Hematopoietic multipotent progenitor cell treated with erythropoietin and hydrocortisone succinate and interleukin-3 and kit ligand, for 17 days (in vitro differentiated cells): Measurements from ENCODE around the gene SELENOW.
"Not testable (repeated sequence)": the region's sequence is repeated elsewhere in the genome, so short reads cannot be mapped to it uniquely, and the experiment has no call there.

Experiments used
- DNase-seq: peaks from one replicate; pipeline ENCODE4 v3.0.0-alpha.2; 2015; ENCODE audit warnings: low spot score

The SELENOW gene

DNA sequence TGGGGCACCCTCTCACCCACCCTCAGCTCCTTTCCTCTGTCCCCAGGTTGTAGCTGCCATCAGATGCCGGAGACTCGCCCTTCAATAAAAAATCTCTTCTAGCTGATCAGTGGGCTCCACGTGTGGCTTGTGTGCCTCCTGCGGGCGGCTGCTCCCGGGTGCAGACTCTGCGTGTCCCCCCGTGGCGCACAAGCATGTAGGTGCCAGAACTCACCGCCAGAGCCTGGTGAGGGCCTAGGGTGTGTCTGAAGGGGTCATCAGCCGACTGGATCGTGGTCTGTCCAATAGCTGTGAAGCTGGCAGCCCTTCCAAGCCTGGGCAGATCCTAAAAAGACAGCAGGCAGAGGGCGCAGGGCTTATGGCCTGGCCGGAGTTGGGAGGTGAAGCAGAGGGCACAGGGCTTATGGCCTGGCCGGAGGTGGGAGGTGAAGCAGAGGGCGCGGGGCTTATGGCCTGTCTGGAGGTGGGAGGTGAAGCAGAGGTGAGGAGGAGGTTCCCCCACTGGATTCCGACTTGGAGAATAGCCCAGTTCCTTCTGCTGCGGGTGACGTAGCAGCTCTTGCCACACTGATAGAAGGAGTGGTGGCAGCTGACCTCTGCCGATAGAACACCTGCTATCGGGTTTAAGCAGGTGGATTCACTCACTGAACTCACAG lies 21.4 kb upstream of the SELENOW start:
- DNase-seq: no peak

GRCh38 chr19:47757617-47758442 lies 20.7 kb upstream of the SELENOW start:
- DNase-seq: no peak

DNA sequence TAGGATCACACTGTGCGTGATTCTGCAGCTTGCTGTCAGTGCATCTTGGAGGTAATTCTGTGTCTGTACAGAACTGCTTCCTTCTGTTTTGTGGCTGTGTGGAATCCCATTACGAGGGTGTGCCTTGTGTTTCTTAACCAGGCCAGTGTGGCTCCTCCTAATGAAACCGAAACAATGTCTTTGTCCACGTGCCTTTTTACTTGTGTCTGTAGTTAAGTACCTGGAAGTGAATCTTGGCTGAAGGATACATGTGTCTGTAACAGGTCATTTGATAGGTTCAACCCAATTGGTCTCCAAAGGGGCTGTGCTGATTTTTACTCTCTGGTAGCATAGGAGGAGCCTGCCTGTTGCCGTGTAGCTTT lies 20.1 kb upstream of the SELENOW start:
- no peak for DNase-seq

DNA sequence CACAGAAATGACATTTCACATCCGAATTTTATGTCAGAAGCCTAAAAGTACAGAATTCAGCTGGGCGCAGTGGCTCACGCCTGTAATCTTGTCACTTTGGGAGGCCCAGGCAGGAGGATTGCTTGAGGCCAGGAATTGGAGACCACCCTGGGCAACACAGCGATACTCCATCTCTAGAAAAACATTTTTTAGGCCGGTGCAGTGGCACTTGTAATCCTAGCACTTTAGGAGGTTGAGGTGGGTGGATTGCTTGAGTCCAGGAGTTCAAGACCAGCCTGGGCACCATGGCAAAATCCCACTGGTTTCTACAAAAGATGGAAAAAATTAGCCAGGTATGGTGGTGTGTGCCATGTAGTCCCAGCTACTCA lies 17.9 kb upstream of the SELENOW start:
- DNase-seq: no peak

DNA sequence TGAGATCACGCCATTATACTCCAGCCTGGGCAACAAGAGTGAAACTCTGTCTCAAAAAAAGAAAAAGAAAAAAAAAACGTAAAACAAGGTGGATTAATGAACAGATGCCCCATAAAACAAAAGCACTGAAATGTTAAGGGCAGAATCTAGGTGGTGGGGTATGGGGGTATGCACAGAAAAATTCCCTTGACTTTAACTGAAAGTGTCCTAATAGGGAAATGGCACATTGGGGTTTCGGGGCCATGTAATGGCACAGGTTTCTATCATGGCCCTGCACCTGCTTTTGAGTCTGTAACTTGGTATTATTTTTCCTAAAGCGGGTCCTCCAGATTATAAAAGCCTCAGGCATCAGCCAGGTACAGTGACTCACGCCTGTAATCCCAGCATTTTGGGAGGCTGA lies 16.9 kb upstream of the SELENOW start:
- no peak for DNase-seq

GRCh38 chr19:47762151-47762550 lies 16.4 kb upstream of the SELENOW start:
- DNase-seq: no peak

DNA sequence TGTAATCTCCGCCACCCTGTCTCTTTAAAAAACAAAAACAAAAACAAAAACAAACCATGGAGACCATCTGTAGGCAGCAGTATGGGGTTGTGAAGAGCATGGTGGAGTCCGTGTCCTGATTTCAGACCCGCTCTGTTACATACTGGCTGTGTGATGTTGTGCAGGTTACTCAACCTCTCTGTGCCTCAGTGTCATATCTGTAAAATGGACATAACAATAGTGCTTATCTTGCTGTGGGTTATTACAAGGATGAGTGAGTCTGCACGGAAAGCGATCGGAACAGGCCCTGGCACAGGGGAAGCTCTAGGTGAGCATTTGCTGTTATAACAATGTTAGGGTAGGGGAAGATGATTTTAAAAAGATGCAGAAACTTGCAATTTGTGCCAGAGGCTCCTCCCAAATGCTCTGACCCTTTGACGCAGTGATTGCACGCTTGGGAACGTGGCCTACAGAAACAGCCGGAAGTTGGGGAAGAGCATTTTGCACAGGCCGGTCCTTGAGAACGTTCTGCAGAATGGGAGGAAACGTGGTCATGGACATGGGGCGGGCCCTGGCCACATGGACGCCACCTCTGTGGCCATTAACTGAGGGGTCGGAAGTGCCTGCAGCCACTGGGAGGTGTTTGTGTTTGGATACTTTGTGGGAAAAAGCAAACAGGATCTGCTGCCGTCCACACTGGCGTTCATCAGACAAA lies 15.7 kb upstream of the SELENOW start:
- no peak for DNase-seq

DNA sequence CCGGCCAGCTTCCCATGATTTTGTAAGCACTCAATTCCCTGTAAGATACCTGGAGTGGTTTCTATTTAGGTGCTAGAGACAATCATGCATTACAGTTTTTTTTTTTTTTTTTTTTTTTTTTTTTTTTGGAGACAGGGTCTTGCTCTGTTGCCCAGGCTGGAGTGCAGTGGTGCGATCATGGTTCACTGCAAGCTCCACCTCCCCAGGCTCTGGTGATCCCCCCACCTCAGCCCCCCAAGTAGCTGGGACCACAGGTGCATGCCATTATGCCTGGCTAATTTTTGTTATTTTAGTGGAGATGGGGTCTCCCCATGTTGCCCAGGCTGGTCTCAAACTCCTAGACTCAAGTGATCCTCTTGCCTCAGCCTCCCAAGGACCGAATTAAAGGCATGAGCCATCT lies 13.8 kb upstream of the SELENOW start:
- DNase-seq: not testable (repeated sequence)

DNA sequence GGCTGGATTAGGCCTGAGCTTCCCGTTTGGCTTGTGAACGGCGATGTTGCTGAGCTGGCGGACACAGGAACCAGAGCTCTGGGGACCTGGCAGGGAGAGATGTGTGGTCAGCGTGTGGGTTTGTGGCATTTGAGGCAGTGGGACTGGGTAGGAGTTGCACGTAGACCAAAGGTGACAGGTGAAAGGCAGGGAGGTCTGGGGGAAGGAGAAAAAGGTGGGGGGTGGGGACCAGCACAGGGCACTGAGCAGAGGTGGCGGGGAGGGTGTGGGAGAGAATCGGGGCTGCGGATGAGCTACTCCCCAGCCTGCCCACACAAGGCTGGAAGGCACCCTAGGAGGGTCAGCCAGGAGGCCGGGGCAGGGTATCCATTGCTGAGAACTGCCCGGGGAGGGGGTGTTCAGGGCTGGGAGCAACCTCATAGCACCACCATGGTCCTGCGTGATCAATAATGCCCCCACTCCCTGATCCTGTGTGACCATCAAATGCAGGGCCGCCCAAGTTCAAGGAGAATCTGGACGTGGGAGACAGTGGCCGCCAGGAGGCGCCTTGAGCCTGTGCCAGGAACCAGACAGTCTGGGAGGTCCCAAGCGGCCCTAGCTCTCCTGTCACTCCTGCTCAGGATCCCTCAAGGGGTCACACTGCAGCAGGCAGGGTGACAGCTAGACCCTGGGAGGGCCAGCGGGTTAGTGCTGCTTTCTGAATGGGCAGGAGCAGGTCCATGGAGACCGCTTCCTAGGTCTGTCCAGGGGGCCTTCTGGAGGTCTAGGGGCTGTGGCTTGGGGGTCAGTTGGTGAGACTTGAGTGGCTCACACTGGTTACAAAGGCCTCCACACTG lies 12.8 kb upstream of the SELENOW start:
- DNase-seq: peak; percentile 20

DNA sequence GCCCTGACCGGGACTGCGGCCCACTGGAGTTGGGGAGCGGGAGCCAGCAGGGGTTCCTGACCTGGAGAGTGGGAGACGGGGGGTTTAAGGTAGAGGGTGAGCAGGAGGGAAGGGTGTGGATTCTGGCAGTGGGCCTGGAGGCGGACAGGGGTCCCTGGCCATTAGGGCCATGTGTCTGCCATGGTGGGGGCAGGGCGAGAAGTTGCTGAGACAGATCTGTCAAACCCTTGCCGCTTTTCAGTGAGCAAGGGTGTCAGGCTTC lies 12.2 kb upstream of the SELENOW start:
- no peak for DNase-seq

DNA sequence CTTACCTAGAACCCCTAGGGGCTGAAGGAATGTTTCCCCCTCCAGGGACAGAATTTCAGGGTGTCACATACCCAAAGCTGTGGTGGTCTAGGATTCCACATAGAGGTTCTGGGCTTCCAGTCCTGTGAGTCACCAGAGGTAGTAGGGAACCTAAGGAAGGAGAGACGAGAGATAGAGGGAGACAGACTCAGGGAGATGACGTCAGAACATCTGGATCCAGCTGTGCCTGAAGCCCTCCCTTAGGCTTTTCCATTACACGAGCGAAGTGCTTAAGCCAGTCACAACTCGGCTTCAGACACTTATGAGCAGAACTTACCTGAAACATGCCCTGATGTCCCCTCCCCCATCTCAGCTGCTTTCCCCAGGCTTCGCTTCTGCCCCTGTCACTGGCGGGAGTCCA lies 11.8 kb upstream of the SELENOW start:
- no peak for DNase-seq

GRCh38 chr19:47767349-47767748 lies 11.2 kb upstream of the SELENOW start:
- no peak for DNase-seq

DNA sequence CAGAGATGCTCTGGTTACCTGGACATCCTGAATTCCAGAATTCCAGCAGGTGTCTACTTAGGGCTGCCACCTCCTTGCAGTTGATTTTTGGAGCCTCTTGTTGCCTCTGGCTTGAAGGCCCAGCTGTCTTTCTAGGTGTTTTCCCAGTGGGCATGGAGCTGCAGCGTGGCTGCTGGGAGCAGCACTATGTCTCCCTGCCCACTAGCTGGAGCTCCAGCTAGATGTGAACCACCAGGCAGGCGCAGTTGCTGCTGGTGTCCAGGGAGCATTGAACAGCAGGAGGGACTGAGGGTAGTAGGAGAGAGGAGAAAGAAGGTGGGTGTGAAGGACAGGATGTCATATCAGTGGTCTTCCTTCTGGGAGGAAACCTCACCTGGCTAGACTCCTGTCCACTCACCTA lies 9.9 kb upstream of the SELENOW start:
- DNase-seq: no peak

- no peak for DNase-seq
Measured at GRCh38 chr19:47769534-47769933, 9.0 kb upstream of the SELENOW start.

DNA sequence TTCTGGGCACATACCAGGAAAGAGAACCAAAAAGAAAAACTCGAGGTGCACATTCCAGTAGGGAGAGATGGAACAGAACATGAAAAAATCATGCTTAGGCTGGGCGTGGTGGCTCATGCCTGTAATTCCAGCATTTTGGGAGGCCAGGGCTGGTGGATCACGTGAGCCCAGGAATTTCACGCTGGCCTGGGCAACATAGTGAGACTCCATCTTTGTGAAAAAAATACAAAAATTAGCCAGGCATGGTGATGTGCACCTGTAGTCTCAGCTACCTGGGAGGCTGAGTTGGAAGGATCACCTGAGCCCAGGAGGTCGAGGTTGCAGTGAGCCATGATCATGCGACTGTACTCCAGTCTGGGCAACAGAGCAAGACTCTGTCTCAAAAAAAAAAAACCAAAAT lies 7.2 kb upstream of the SELENOW start:
- not testable (repeated sequence) for DNase-seq

DNA sequence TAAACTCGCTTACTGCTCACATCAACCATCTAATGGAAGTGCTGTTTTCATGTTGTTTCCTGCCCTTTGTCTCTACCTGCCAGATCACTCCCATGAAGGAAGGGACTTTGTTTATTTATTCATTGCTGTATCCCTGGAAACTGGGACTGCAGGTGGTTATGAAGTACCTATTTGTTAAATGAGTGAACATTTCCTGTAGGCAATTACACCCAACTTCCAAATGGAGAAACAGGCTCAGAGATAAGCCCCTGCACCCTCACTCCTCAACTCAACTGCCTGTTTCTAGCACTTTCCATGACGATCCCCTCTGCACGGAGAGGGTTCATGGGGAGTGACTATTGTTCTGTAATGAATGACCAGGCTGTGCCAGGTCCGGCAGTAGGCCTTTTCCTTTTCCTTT lies 1.9 kb upstream of the SELENOW start:
- DNase-seq: no peak

GRCh38 chr19:47777245-47778048 lies 1.1 kb upstream of the SELENOW start:
- DNase-seq: not testable (repeated sequence)

DNA sequence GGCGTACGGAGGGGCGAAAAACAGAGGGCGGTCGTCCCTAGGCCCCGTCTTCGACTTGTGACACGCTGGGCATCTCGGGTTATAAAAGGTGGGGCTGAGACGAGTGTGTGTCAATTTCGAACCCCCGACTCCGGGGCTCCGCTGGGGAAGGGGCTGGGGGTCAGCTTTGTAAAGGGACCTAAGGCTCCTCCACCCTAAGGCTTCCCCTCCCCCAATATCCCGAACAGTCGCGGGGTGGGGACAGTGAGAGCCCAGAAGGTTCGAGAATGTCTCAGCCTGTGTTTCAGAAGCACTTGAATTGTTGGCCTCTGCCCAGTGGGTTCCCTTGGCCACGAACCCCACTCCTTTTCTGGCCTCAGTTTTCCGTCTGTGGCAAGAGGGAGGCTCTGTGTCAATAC lies 450 bp downstream of the SELENOW start:
- no peak for DNase-seq

DNA sequence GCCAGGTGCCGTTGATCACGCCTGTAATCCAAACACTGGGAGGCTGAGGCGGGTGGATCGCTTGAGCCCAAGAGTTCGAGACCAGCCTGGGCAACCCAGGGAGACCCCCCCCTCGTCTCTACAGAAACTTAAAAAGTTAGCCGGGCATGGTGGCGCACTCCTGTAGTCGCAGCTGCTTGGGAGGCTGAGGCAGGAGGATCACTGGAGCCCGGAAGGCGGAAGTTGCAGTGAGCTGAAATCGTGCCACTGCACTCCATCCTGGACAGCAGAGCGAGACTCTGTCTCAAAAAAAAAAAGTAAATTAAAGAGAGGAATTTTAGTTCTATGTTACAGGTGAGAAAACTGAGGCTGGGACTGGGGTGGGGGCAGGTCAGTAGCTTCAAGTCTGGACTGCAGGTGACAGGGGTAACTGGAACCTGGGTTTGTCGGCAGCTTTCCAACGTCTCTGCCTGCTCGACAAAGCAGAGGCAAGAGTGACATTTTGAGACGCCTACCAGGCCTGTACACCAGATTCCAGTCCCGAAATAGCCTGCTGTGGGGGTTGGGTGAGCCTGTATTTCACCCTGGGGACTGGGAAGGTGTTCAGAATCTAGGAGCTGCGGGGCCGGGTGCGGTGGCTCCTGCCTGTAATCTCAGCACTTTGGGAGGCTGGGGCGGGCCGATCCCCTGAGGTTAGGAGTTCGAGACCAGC lies 1.2 kb downstream of the SELENOW start:
- DNase-seq: no peak

- no peak for DNase-seq
Measured at GRCh38 chr19:47780215-47780551, 1.7 kb downstream of the SELENOW start.

DNA sequence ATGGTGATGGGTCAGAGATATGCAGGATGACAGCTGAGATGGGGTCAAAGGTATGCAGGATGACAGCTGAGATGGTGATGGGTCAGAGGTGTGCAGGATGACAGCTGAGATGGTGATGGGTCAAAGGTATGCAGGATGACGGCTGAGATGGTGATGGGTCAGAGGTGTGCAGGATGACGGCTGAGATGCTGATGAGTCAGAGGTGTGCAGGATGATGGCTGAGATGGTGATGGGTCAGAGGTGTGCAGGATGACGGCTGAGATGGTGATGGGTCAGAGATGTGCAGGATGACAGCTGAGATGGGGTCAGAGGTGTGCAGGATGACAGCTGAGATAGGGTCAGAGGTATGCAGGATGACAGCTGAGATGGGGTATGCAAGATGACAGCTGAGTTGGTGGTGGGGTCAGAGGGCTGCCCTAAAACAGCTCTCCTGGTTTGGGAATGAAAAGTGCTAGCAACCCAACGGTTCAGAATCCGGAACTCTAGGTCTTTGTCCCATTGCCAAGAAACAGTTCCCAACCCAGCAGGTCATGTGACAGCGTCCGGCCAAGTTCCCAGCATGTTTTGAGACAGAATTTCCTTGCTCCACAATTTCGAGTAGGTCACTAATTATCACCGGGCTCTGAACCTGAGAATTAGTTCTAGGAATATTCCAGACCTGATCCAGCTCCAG lies 3.2 kb downstream of the SELENOW start:
- no peak for DNase-seq
